Fibroblast of lung (primary cell): ENCODE data around the gene ATL1. TPM values are rescaled to one million over a fixed set of nuclear protein-coding genes. Genes with fewer than 3 reads are reported as not detected.

ENCODE experiments used
- DNase-seq, 2 donors: peaks; one replicate each; pipeline versions ENCODE4 v3.0.0 to v3.0.0-alpha.2; 2010; ENCODE audit warnings: low read depth in 2 of 2
- H2AFZ ChIP-seq: 2 replicates; pipeline ENCODE4 v1.5.1; 2012; ENCODE audit warnings: low read length, control low read depth, inconsistent platforms
- H3K27ac ChIP-seq: 2 replicates; pipeline ENCODE4 v1.5.1; 2011; ENCODE audit warnings: low read length, control low read depth; ENCODE audit not compliant: insufficient read depth
- H3K27me3 ChIP-seq: 2 replicates; pipeline ENCODE4 v1.5.1; 2011; ENCODE audit warnings: mild to moderate bottlenecking, low read length; ENCODE audit not compliant: control insufficient read depth, insufficient read depth
- H3K36me3 ChIP-seq: 2 replicates; pipeline ENCODE4 v1.5.1; 2011; ENCODE audit warnings: low read length; ENCODE audit not compliant: control insufficient read depth, insufficient read depth
- H3K4me1 ChIP-seq: 2 replicates; pipeline ENCODE4 v1.5.1; 2011; ENCODE audit warnings: low read length; ENCODE audit not compliant: control insufficient read depth, insufficient read depth; ENCODE audit errors: extremely low read depth
- H3K4me2 ChIP-seq: 2 replicates; pipeline ENCODE4 v1.5.1; 2011; ENCODE audit warnings: low read length, control low read depth; ENCODE audit not compliant: insufficient read depth; ENCODE audit errors: extremely low read depth
- H3K4me3 ChIP-seq, 4 experiments: fragments of 200-600 bp in 1 of 4; sonication (generic) in 1 of 4; replicated peaks in 1 of 4; 2 replicates each; pipeline ENCODE4 v1.5.1; 2011 to 2016; ENCODE audit warnings: low read length in 4 of 4, low read depth in 3 of 4, mild to moderate bottlenecking in 3 of 4, control low read depth in 2 of 4, inconsistent platforms in 1 of 4, mixed read lengths in 1 of 4; ENCODE audit not compliant: insufficient read depth in 1 of 4; ENCODE audit errors: control extremely low read depth in 1 of 4
- H3K79me2 ChIP-seq: 2 replicates; pipeline ENCODE4 v1.5.1; 2012; ENCODE audit warnings: mild to moderate bottlenecking, low read length, inconsistent platforms; ENCODE audit not compliant: control insufficient read depth, insufficient read depth
- H3K9ac ChIP-seq: 2 replicates; pipeline ENCODE4 v1.5.1; 2011; ENCODE audit warnings: mild to moderate bottlenecking, low read length, control low read depth; ENCODE audit not compliant: insufficient read depth
- H3K9me3 ChIP-seq: 2 replicates; pipeline ENCODE4 v1.5.1; 2012; ENCODE audit warnings: low read depth, low read length; ENCODE audit not compliant: control insufficient read depth, insufficient read depth
- H4K20me1 ChIP-seq: 2 replicates; pipeline ENCODE4 v1.5.1; 2011; ENCODE audit warnings: low read length; ENCODE audit not compliant: control insufficient read depth, insufficient read depth; ENCODE audit errors: extremely low read depth
- CTCF ChIP-seq, 2 donors: IDR thresholded peaks in 1 of 2; conservative IDR thresholded peaks in 1 of 2; 1 replicate in 1 of 2; 2 replicates in 1 of 2; pipeline ENCODE4 v1.5.1; 2011 to 2012; ENCODE audit warnings: low read length in 2 of 2, control low read depth in 1 of 2, inconsistent platforms in 1 of 2, low read depth in 1 of 2, mild to moderate bottlenecking in 1 of 2
- EZH2 ChIP-seq: IDR thresholded peaks from 2 replicates; pipeline ENCODE4 v1.5.1; 2012; ENCODE audit warnings: low read length, control low read depth, mild to moderate bottlenecking; ENCODE audit errors: missing control alignments
- polyA plus RNA-seq, 2 donors: library from polyadenylated mRNA; depleted of rRNA in 1 of 2; stranded (reverse) in 1 of 2; unstranded in 1 of 2; fragments of >200 nt; gene quantifications; 2 replicates each; pipeline ENCODE4 v1.2.1, GENCODE V29; 2011 to 2012; ENCODE audit warnings: missing spikeins in 1 of 2
- total RNA-seq: library from RNA; depleted of rRNA; stranded (reverse); fragments of >200 nt; gene quantifications from 2 replicates; pipeline ENCODE4 v1.2.1, GENCODE V29; 2014

ATL1 gene
- total and polyA plus RNA-seq, 2 donors (not counting 1 experiment from before 2014, with no cell fraction given) = 14.9 to 16.2 TPM

DNA sequence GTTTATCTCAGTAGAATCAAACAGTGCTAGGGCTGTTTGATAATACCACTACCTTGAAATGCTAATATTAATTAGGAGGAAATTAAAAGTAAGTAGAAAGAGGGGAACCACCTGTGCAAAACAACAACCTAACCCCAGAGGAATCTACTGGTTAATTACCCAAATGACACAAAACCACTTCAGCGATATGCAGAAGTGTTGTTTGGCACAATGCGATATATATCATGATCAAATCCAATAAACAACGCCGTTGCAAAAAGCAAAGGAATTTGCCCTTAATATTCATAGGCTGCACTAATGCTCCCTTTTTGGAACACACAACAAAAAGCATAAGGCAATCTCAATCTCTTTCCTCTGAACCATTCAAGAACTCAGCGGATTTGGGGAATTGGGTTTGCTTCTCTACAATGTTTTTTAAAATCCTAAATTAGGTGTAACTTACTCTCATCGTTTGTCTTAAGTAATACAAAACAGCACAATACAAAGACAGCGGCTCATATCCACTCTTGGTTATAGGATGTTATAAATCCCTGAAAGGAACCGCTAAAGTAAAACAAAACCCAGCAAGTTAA is 29.1 kb upstream of the ATL1 start:
- Histone ChIP-seq H3K4me2 (peak overlapping the region; percentile 96), H3K4me1 (peaks cover 19% of the 10 kb centered on the region), H3K79me2 (peaks cover 62% of the 10 kb centered on the region), H3K36me3 (no peaks in the 10 kb centered on the region), H3K9ac (peak overlapping the region; percentile 86), H3K27me3 (no peaks in the 10 kb centered on the region), H3K9me3 (no peaks in the 10 kb centered on the region), H4K20me1 (no peaks in the 10 kb centered on the region), H2AFZ (no peak overlapping the region), H3K4me3 (peak overlapping the region; percentile 47 to 97 (median 72)), H3K27ac (peak overlapping the region; percentile 88)
- TF ChIP-seq EZH2 = no peak
- TF ChIP-seq CTCF (conservative IDR thresholded peaks at IDR 0.05 in 1 of 2, IDR thresholded peaks at IDR 0.05 in 1 of 2; ENCODE audit: low read depth in 1 of 2, low read length in 2 of 2) = no peak
- peak in 1 of 2 donors; percentile 23 for DNase-seq

- Histone ChIP-seq H3K9me3 (no peaks in the 10 kb centered on the region), H3K4me2 (peak overlapping the region; percentile 96), H3K27me3 (no peaks in the 10 kb centered on the region), H4K20me1 (no peaks in the 10 kb centered on the region), H3K4me3 (peak overlapping the region; percentile 47 to 97 (median 72)), H3K4me1 (peaks cover 19% of the 10 kb centered on the region), H3K79me2 (peaks cover 53% of the 10 kb centered on the region), H3K27ac (peak overlapping the region; percentile 88), H3K36me3 (no peaks in the 10 kb centered on the region), H2AFZ (no peak overlapping the region), H3K9ac (peak overlapping the region; percentile 86)
- peak; percentile 41 to 55 for DNase-seq
- TF ChIP-seq CTCF (conservative IDR thresholded peaks at IDR 0.05 in 1 of 2, IDR thresholded peaks at IDR 0.05 in 1 of 2; ENCODE audit: low read depth in 1 of 2, low read length in 2 of 2) (no peak), EZH2 (no peak)
Observed at GRCh38 chr14:50531595-50532501, 28.1 kb upstream of the ATL1 start.

GRCh38 chr14:50532502-50533240 is 27.3 kb upstream of the ATL1 start, which contains the start of gene MAP4K5:
Gene MAP4K5 (minus strand): TSS chr14:50532569. CDS start chr14:50532049, 520 bp downstream.
- Histone ChIP-seq H3K4me3 (peak within 1 kb of the TSS; percentile 48 to 97 (median 72)), H3K4me2 (peak within 1 kb of the TSS; percentile 98), H3K4me1 (peaks cover 19% of the 10 kb centered on the region), H2AFZ (peak within 1 kb of the TSS; percentile 97), H3K27ac (peak within 1 kb of the TSS; percentile 88), H3K9ac (peak within 1 kb of the TSS; percentile 86), H3K9me3 (no peaks in the 10 kb centered on the region), H3K36me3 (no peaks in the 10 kb centered on the region), H3K79me2 (peaks cover 45% of the 10 kb centered on the region), H4K20me1 (no peaks in the 10 kb centered on the region), H3K27me3 (no peaks in the 10 kb centered on the region)
- TF ChIP-seq EZH2 (no peak), CTCF (conservative IDR thresholded peaks at IDR 0.05 in 1 of 2, IDR thresholded peaks at IDR 0.05 in 1 of 2; ENCODE audit: low read depth in 1 of 2, low read length in 2 of 2) (peak; percentile 72 to 81)
- DNase-seq = peak; percentile 89 to 91
